ENCODE data around the gene TAP2.
A peak's percentile ranks its signal among the peaks of the same experiment; 100 is the strongest.
"Not testable (repeated sequence)": the region's sequence is repeated elsewhere in the genome, so short reads cannot be mapped to it uniquely, and the experiment has no call there.

TAP2 gene

GRCh38 chr6:32815996-32816395 is 22.5 kb downstream of the TAP2 start:
- no peak overlapping the region for H3K27ac ChIP-seq (ENCODE audit: low read depth, low read length)
- no peaks in the 10 kb centered on the region for H3K36me3 ChIP-seq (ENCODE audit: insufficient read depth, low read length)
- H3K4me3 ChIP-seq (ENCODE audit: low read depth, low read length) = no peak overlapping the region
- H3K79me2 ChIP-seq (ENCODE audit: control insufficient read depth, insufficient read depth, low read length, unreplicated experiment) = no peaks in the 10 kb centered on the region
- no peak overlapping the region for H2AFZ ChIP-seq (ENCODE audit: low read length, unreplicated experiment)
- H3K27me3 ChIP-seq (ENCODE audit: insufficient read depth, low read length) = no peaks in the 10 kb centered on the region
- peaks cover 11% of the 10 kb centered on the region for H3K4me1 ChIP-seq (ENCODE audit: control insufficient read depth, insufficient read depth, low read length, unreplicated experiment)

DNA sequence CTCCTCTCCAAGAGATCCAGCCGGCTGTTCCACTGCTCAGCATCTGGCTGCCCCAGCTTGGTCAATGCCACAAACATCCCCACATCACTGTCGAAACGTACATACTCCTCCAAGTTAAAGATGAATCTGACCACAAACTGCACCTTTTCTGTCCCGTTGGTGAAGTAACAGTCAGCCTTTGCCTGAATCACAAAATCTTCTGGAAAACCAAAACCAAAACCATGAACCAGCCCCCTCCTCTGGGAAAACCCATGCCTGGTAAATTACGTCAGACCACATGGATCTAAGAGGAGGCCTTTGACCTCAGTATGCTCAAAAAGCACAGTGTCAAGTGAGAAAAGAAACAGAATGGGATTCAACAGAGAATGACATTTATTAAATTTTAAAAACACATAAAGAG is 23.4 kb downstream of the TAP2 start:
- no peak overlapping the region for H2AFZ ChIP-seq (ENCODE audit: low read length, unreplicated experiment)
- no peak overlapping the region for H3K4me3 ChIP-seq (ENCODE audit: low read depth, low read length)
- H3K27ac ChIP-seq (ENCODE audit: low read depth, low read length) = no peak overlapping the region
- no peaks in the 10 kb centered on the region for H3K27me3 ChIP-seq (ENCODE audit: insufficient read depth, low read length)
- H3K79me2 ChIP-seq (ENCODE audit: control insufficient read depth, insufficient read depth, low read length, unreplicated experiment) = no peaks in the 10 kb centered on the region
- H3K4me1 ChIP-seq (ENCODE audit: control insufficient read depth, insufficient read depth, low read length, unreplicated experiment) = peaks cover 11% of the 10 kb centered on the region
- H3K36me3 ChIP-seq (ENCODE audit: insufficient read depth, low read length) = no peaks in the 10 kb centered on the region

- Histone ChIP-seq H3K27ac (ENCODE audit: low read depth, low read length) (no peak overlapping the region), H3K4me3 (ENCODE audit: low read depth, low read length) (no peak overlapping the region), H3K27me3 (ENCODE audit: insufficient read depth, low read length) (no peaks in the 10 kb centered on the region), H3K4me1 (ENCODE audit: control insufficient read depth, insufficient read depth, low read length, unreplicated experiment) (peaks cover 1% of the 10 kb centered on the region), H3K36me3 (ENCODE audit: insufficient read depth, low read length) (no peaks in the 10 kb centered on the region), H3K79me2 (ENCODE audit: control insufficient read depth, insufficient read depth, low read length, unreplicated experiment) (no peaks in the 10 kb centered on the region), H2AFZ (ENCODE audit: low read length, unreplicated experiment) (no peak overlapping the region)
These were observed 24.4 kb downstream of the TAP2 start for GRCh38 chr6:32814145-32814544.

GRCh38 chr6:32809171-32809570 is 29.4 kb downstream of the TAP2 start:
- H3K36me3 ChIP-seq (ENCODE audit: insufficient read depth, low read length) = no peaks in the 10 kb centered on the region
- no peaks in the 10 kb centered on the region for H3K79me2 ChIP-seq (ENCODE audit: control insufficient read depth, insufficient read depth, low read length, unreplicated experiment)
- H3K4me3 ChIP-seq (ENCODE audit: low read depth, low read length) = no peak overlapping the region
- H3K4me1 ChIP-seq (ENCODE audit: control insufficient read depth, insufficient read depth, low read length, unreplicated experiment) = peaks cover 12% of the 10 kb centered on the region
- H2AFZ ChIP-seq (ENCODE audit: low read length, unreplicated experiment) = no peak overlapping the region
- no peak overlapping the region for H3K27ac ChIP-seq (ENCODE audit: low read depth, low read length)
- peaks cover 15% of the 10 kb centered on the region for H3K27me3 ChIP-seq (ENCODE audit: insufficient read depth, low read length)

GRCh38 chr6:32807020-32807580 is 31.4 kb downstream of the TAP2 start:
- no peak overlapping the region for H2AFZ ChIP-seq (ENCODE audit: low read length, unreplicated experiment)
- H3K79me2 ChIP-seq (ENCODE audit: control insufficient read depth, insufficient read depth, low read length, unreplicated experiment) = no peaks in the 10 kb centered on the region
- H3K27ac ChIP-seq (ENCODE audit: low read depth, low read length) = no peak overlapping the region
- H3K4me1 ChIP-seq (ENCODE audit: control insufficient read depth, insufficient read depth, low read length, unreplicated experiment) = peaks cover 12% of the 10 kb centered on the region
- peaks cover 35% of the 10 kb centered on the region for H3K27me3 ChIP-seq (ENCODE audit: insufficient read depth, low read length)
- no peaks in the 10 kb centered on the region for H3K36me3 ChIP-seq (ENCODE audit: insufficient read depth, low read length)
- H3K4me3 ChIP-seq (ENCODE audit: low read depth, low read length) = no peak overlapping the region

DNA sequence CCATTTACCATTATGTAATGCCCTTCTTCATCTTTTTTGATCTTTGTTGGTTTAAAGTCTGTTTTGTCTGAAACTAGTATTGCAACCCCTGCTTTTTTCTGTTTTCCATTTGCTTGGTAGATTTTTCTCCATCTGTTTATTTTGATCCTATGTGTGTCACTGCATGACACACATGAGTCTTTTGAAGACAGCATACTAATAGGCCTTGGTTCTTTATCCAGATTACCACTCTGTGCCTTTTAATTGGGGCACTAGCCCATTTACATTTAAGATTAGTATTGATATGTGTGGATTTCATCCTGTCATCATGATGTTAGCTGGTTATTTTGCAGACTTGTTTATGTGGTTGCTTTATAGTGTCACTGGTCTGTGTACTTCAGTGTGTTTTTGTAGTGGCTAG is 33.1 kb downstream of the TAP2 start:
- H3K27ac ChIP-seq (ENCODE audit: low read depth, low read length); H3K4me3 ChIP-seq (ENCODE audit: low read depth, low read length); H3K36me3 ChIP-seq (ENCODE audit: insufficient read depth, low read length); H2AFZ ChIP-seq (ENCODE audit: low read length, unreplicated experiment); H3K79me2 ChIP-seq (ENCODE audit: control insufficient read depth, insufficient read depth, low read length, unreplicated experiment): not testable (repeated sequence)
- Histone ChIP-seq H3K27me3 (ENCODE audit: insufficient read depth, low read length) (peaks cover 50% of the 10 kb centered on the region), H3K4me1 (ENCODE audit: control insufficient read depth, insufficient read depth, low read length, unreplicated experiment) (peaks cover 12% of the 10 kb centered on the region)

DNA sequence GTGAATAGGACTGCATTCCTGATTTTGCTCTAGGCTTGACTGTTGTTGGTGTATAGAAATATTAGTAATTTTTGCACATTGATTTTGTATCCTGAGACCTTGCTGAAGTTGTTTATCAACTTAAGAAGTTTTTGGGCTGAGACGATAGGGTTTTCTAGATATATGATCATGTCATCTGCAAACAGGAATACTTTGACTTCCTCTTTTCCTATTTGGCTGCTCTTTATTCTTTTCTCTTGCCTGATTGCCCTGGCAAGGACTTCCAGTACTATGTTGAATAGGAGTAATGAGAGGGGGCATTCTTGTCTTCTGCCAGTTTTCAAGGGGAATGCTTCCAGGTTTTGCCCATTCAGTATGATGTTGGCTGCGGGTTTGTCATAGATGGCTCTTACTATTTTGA is 35.1 kb downstream of the TAP2 start:
- Histone ChIP-seq H3K36me3 (ENCODE audit: insufficient read depth, low read length) (no peaks in the 10 kb centered on the region), H3K4me3 (ENCODE audit: low read depth, low read length) (no peak overlapping the region), H3K27me3 (ENCODE audit: insufficient read depth, low read length) (peaks cover 67% of the 10 kb centered on the region), H3K27ac (ENCODE audit: low read depth, low read length) (no peak overlapping the region), H2AFZ (ENCODE audit: low read length, unreplicated experiment) (no peak overlapping the region), H3K4me1 (ENCODE audit: control insufficient read depth, insufficient read depth, low read length, unreplicated experiment) (peaks cover 12% of the 10 kb centered on the region), H3K79me2 (ENCODE audit: control insufficient read depth, insufficient read depth, low read length, unreplicated experiment) (no peaks in the 10 kb centered on the region)

- peaks cover 4% of the 10 kb centered on the region for H3K4me1 ChIP-seq (ENCODE audit: control insufficient read depth, insufficient read depth, low read length, unreplicated experiment)
- no peak overlapping the region for H3K4me3 ChIP-seq (ENCODE audit: low read depth, low read length)
- H3K27ac ChIP-seq (ENCODE audit: low read depth, low read length) = no peak overlapping the region
- no peak overlapping the region for H2AFZ ChIP-seq (ENCODE audit: low read length, unreplicated experiment)
- H3K27me3 ChIP-seq (ENCODE audit: insufficient read depth, low read length) = peaks cover 77% of the 10 kb centered on the region
- H3K79me2 ChIP-seq (ENCODE audit: control insufficient read depth, insufficient read depth, low read length, unreplicated experiment) = no peaks in the 10 kb centered on the region
- no peaks in the 10 kb centered on the region for H3K36me3 ChIP-seq (ENCODE audit: insufficient read depth, low read length)
These were observed 38.8 kb downstream of the TAP2 start for GRCh38 chr6:32799740-32800139.

- Histone ChIP-seq H3K4me1 (ENCODE audit: control insufficient read depth, insufficient read depth, low read length, unreplicated experiment) (peaks cover 4% of the 10 kb centered on the region), H3K27ac (ENCODE audit: low read depth, low read length) (no peak overlapping the region), H3K79me2 (ENCODE audit: control insufficient read depth, insufficient read depth, low read length, unreplicated experiment) (no peaks in the 10 kb centered on the region), H3K27me3 (ENCODE audit: insufficient read depth, low read length) (peaks cover 77% of the 10 kb centered on the region), H3K36me3 (ENCODE audit: insufficient read depth, low read length) (no peaks in the 10 kb centered on the region), H2AFZ (ENCODE audit: low read length, unreplicated experiment) (no peak overlapping the region), H3K4me3 (ENCODE audit: low read depth, low read length) (no peak overlapping the region)
These were observed 39.4 kb downstream of the TAP2 start for GRCh38 chr6:32799168-32799567.

DNA sequence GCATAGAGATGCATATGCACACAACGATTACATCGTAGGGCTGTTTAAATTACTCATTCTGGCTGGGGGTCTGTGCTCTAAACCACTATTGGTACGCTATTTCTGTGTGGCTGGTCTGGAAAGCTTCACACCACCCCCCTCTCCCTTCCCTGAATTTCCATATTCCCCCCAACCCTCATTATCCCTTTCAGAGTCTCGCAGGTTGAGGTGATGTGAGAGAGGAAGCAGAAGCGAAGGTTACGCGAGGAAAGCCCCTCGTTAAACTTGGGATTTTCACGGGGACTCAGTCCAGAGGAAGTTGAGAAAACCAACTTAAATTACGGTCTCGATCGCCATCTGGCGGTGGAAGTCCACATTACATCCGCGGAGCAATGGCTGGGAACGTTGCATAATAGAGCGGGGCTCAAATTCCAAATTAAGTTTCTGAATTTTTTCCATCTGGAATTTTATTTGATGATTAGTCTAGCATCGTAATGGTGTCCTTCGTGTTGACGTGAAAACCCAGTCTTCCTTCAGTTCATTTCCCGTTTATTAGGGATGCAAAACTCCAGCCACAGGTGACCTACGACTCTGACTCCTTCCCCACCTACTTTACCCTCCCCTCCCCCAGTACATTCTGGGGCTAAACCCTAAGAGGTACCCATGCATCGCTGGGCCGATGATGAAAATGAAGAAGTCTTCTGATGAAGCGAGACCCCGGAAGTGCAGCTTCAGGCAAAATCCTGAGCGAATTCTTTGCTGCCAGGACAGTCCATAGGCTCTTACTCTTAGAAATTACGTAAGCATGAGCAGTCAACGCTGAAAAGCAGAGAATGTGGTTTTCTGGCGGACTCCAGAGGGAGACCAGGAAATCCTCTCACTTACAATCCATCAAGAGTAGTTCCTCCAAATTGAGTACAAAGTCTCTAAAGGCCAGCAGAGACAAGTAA is 41.4 kb downstream of the TAP2 start:
- peak overlapping the region; percentile 63 for H3K4me3 ChIP-seq (ENCODE audit: low read depth, low read length)
- no peak overlapping the region for H3K27ac ChIP-seq (ENCODE audit: low read depth, low read length)
- H3K27me3 ChIP-seq (ENCODE audit: insufficient read depth, low read length) = peaks cover 77% of the 10 kb centered on the region
- no peaks in the 10 kb centered on the region for H3K36me3 ChIP-seq (ENCODE audit: insufficient read depth, low read length)
- peak overlapping the region; percentile 59 for H2AFZ ChIP-seq (ENCODE audit: low read length, unreplicated experiment)
- no peaks in the 10 kb centered on the region for H3K79me2 ChIP-seq (ENCODE audit: control insufficient read depth, insufficient read depth, low read length, unreplicated experiment)
- peaks cover 4% of the 10 kb centered on the region for H3K4me1 ChIP-seq (ENCODE audit: control insufficient read depth, insufficient read depth, low read length, unreplicated experiment)

DNA sequence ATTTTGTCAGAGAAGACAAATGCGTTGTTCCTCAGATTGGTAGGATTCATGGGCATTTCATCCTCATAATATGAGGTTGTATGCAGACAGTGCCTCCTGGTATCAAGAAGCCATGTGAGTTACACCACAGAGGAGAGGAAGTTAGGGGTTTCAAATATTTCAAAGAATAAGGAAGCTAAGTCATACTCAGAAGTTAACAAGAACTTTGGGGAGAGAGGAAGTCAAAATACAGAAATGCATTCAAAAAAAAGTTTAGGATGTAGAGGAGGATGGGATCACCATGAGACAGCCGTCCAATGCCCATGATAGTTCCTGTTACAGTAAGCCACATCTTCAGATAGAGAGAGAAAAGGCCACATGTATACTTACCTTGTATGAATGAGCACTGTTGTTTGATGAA is 44.0 kb downstream of the TAP2 start:
- H3K27ac ChIP-seq (ENCODE audit: low read depth, low read length) = no peak overlapping the region
- no peak overlapping the region for H2AFZ ChIP-seq (ENCODE audit: low read length, unreplicated experiment)
- H3K79me2 ChIP-seq (ENCODE audit: control insufficient read depth, insufficient read depth, low read length, unreplicated experiment) = no peaks in the 10 kb centered on the region
- H3K27me3 ChIP-seq (ENCODE audit: insufficient read depth, low read length) = peaks cover 81% of the 10 kb centered on the region
- peaks cover 4% of the 10 kb centered on the region for H3K4me1 ChIP-seq (ENCODE audit: control insufficient read depth, insufficient read depth, low read length, unreplicated experiment)
- H3K4me3 ChIP-seq (ENCODE audit: low read depth, low read length) = no peak overlapping the region
- no peaks in the 10 kb centered on the region for H3K36me3 ChIP-seq (ENCODE audit: insufficient read depth, low read length)

Data from ACC112 (cell line).